Activated CD8-positive, alpha-beta T cell treated with anti-CD3 and anti-CD28 coated beads, Interleukin-2, amount 10 ng/mL, durations not matched to agents 7 days and 5 days (primary cell): ENCODE results near the gene KLHDC8A. TPM values are rescaled to one million over a fixed set of nuclear protein-coding genes. Genes with fewer than 3 reads are reported as not detected.
A peak's percentile ranks its signal among the peaks of the same experiment; 100 is the strongest.

Experiments
- ATAC-seq: fragments of 150-1000 bp; cut with Tn5 transposase; one replicate; pipeline ENCODE4 v1.10.0; 2021; ENCODE audit warnings: moderate library complexity
- CTCF ChIA-PET: fragments of 350-600 bp; sonication (Branson Sonifier 250); formaldehyde crosslinking; loops from one replicate; lab custom pipeline; 2021; ENCODE audit warnings: antibody characterized with exemption; lab: Charles Lee
- POLR2A ChIA-PET: fragments of 350-600 bp; sonication (Branson Sonifier 250); formaldehyde crosslinking; loops from one replicate; lab custom pipeline; 2021; ENCODE audit warnings: antibody characterized with exemption; lab: Charles Lee
- DNase-seq: peaks from one replicate; pipeline ENCODE4 v3.0.0-alpha.2; 2020
- H3K27ac Mint-ChIP-seq: one replicate; pipeline ENCODE4 v1.8.0; 2021; ENCODE audit warnings: mild to moderate bottlenecking, mixed read lengths
- H3K27me3 Mint-ChIP-seq: one replicate; pipeline ENCODE4 v1.8.0; 2021; ENCODE audit warnings: low read depth, mixed read lengths
- H3K36me3 Mint-ChIP-seq: one replicate; pipeline ENCODE4 v1.8.0; 2021; ENCODE audit warnings: low read depth, mixed read lengths
- H3K4me1 Mint-ChIP-seq: one replicate; pipeline ENCODE4 v1.8.0; 2021; ENCODE audit warnings: low read depth, mixed read lengths
- H3K4me3 Mint-ChIP-seq: one replicate; pipeline ENCODE4 v1.8.0; 2021; ENCODE audit warnings: mild to moderate bottlenecking, mixed read lengths
- H3K9me3 Mint-ChIP-seq: one replicate; pipeline ENCODE4 v1.8.0; 2022; ENCODE audit warnings: mixed read lengths; ENCODE audit not compliant: insufficient read depth
- total RNA-seq, 2 experiments: library from RNA; stranded (reverse); gene quantifications; one replicate each; pipeline ENCODE4 v1.2.3, GENCODE V29; 2021

The KLHDC8A gene
- total RNA-seq, 2 experiments from 2014 or later = not detected

DNA sequence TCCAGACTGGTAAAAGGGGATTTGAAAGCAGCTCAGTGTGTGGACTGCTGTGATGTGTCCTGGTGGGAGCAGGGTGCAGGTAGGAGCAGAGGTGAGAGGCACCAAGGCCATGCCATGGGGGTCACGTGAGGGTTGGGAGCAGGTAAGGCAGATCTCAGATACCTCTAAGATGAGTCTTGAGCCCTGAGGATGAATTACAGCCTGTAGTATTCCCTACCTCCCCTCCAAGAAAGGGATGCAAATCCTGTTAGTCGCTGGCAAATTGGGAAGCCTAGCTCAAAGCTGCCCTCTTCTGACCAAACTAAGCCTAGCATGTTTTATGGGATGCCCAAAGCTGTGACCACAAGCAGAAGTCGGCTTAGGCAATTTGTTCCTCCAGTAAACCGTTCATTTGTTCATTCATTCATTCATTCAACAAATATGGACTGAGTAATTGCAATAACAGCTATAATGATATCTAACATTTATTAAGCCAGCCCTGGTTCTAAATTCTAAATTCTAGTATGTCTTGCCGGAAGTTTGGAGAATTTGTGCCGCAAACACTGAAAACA is 31.3 kb downstream of the KLHDC8A start:
- H3K9me3 Mint-ChIP-seq = no peaks in the 10 kb centered on the region
- peaks cover 20% of the 10 kb centered on the region for H3K4me1 Mint-ChIP-seq
- POLR2A ChIA-PET = interaction anchor here (0.7 to 1.7 kb wide), 4 partner anchors 12 to 52 kb away, joined by 3 to 7 read pairs (median 4); no protein-coding TSS in a partner anchor
- H3K27ac Mint-ChIP-seq = no peak overlapping the region
- ATAC-seq (no peak), DNase-seq (peak; percentile 66)
- no peaks in the 10 kb centered on the region for H3K36me3 Mint-ChIP-seq
- H3K27me3 Mint-ChIP-seq = peaks cover 48% of the 10 kb centered on the region
- CTCF ChIA-PET = interaction anchor here (0.6 to 25.3 kb wide), 33 partner anchors 8 to 334 kb away, joined by 3 to 1266 read pairs (median 5); partner anchors contain the start of gene RBBP5
- no peak overlapping the region for H3K4me3 Mint-ChIP-seq

DNA sequence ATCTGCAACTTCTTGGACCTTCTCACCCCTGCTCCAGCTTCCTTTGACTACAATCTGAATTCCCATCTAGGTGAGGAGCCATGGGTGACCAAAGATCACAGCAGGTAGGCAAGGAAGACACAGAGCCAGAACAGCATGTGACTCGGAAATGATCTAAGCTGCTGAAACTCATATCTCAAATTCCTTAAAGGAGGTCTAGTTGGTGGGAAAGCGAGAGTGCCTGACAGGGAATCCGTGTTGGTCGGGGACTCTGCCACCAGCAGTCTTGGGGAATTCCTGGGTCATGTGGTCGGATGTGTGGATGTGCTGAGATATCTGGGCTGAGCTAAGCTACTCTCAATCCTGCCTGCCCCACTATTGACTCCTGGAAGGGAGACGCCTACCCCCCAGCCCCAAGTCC is 31.9 kb downstream of the KLHDC8A start:
- Mint-ChIP-seq H3K9me3 (no peaks in the 10 kb centered on the region), H3K4me3 (no peak overlapping the region), H3K4me1 (peaks cover 25% of the 10 kb centered on the region), H3K27me3 (peaks cover 49% of the 10 kb centered on the region), H3K36me3 (no peaks in the 10 kb centered on the region), H3K27ac (no peak overlapping the region)
- ATAC-seq = no peak
- ChIA-PET CTCF (interaction anchor here (0.6 to 25.3 kb wide), 28 partner anchors 8 to 314 kb away, joined by 3 to 1266 read pairs (median 6); partner anchors contain the start of gene RBBP5), POLR2A (interaction anchor here (0.7 to 1.7 kb wide), 4 partner anchors 11 to 51 kb away, joined by 3 to 7 read pairs (median 4); no protein-coding TSS in a partner anchor)
- no peak for DNase-seq

DNA sequence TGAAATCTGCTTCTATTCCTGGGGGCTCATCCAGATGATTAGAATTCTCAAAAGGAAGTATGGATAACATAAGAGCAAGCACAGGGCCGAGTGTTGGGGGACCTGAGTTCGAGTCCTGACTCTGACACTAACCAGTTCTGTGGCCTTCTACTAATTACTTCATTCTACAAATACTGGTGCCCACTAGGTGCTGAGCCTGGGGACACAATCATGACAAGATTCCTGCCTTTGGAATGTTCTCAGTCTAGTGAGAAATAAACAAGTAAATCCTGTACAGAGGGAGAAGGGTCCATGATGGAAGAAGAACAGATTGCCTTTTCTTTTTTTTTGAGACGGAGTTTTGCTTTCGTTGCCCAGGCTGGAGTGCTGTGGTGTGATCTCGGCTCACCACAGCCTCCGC is 32.9 kb downstream of the KLHDC8A start:
- H3K4me1 Mint-ChIP-seq = peaks cover 33% of the 10 kb centered on the region
- no peak overlapping the region for H3K4me3 Mint-ChIP-seq
- H3K9me3 Mint-ChIP-seq = no peaks in the 10 kb centered on the region
- ChIA-PET POLR2A (no interaction called here), CTCF (interaction anchor here (0.9 to 25.3 kb wide), 10 partner anchors 11 to 315 kb away, joined by 3 to 1266 read pairs (median 16); no protein-coding TSS in a partner anchor)
- no peaks in the 10 kb centered on the region for H3K36me3 Mint-ChIP-seq
- ATAC-seq = no peak
- no peak overlapping the region for H3K27ac Mint-ChIP-seq
- peaks cover 43% of the 10 kb centered on the region for H3K27me3 Mint-ChIP-seq
- no peak for DNase-seq

DNA sequence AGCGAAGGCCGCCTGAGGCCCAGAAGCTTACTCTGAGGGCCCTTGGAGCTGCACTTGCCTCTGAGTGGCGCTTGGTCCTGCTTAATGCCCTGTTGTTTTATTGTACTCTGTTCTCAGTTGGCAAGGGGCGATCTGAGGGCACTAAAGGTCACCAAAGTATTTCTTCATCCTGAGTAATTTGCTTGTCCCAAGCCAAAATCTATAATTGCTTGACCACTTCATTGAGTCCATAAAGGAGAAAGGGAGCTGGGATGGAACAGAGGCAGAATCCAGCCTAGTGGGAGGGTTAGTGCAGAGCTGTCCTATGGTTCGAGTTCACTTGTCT is 34.8 kb downstream of the KLHDC8A start:
- CTCF ChIA-PET = interaction anchor here (0.8 to 25.3 kb wide), 7 partner anchors 10 to 180 kb away, joined by 3 to 1266 read pairs (median 5); no protein-coding TSS in a partner anchor
- ATAC-seq (no peak), DNase-seq (no peak)
- Mint-ChIP-seq H3K27me3 (peaks cover 41% of the 10 kb centered on the region), H3K27ac (no peak overlapping the region), H3K9me3 (no peaks in the 10 kb centered on the region), H3K36me3 (no peaks in the 10 kb centered on the region), H3K4me1 (peaks cover 46% of the 10 kb centered on the region), H3K4me3 (peak overlapping the region; percentile 87)
- POLR2A ChIA-PET = interaction anchor here (1.0 to 5.1 kb wide), 3 partner anchors 34 to 48 kb away, joined by 3 to 34 read pairs (median 6); no protein-coding TSS in a partner anchor

DNA sequence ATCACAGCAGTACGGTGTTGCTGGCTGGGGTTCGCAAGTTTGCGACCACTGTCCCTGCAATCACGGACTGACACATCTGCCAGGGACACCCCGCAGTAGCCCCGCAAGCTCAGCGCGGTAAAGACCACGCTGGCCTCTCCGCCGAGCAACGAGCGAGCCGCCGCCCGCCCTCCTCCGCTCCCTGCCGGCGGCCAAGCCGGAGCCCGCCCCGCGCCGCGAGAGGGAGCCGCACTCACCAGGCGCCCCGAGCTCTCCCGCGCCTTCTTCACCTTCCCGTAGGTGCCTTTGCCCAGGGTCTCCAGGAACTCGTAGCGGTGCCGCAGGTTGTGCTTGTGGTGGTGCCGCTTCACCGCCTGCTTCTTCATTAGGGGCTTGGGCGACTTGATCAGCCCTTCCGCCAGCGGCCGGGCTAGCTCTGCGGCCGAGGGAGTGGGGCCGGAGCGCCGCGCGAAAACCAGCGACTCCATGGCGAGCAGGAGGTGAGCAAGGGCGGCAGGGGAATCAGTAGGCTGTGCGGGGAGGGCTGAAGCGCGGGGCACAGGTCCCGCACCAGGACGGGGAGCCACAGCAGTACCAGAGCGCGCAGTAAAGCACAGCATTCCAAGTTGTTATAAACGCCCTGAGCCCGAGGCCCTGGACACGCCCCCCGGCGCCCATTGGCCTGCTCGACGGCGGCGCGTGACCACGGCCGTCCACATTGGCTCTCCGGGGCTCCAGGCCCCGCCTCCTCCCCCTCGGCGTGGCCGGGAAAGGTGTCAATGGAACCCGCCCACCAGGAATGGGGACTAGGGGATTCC is 35.4 kb downstream of the KLHDC8A start, which contains the start of gene NUAK2:
NUAK2 (minus strand) TSS at position 584 of the 797 bp plus-strand sequence; CDS start at position 467, 117 bp downstream.
- DNase-seq = peak; percentile 69
- ChIA-PET CTCF (interaction anchor here (0.7 to 25.3 kb wide), 9 partner anchors 10 to 266 kb away, joined by 3 to 1266 read pairs (median 5); no protein-coding TSS in a partner anchor), POLR2A (interaction anchor here (0.8 to 5.1 kb wide), 6 partner anchors 32 to 198 kb away, joined by 3 to 34 read pairs (median 4); no protein-coding TSS in a partner anchor)
- no peaks in the 10 kb centered on the region for H3K9me3 Mint-ChIP-seq
- peak; percentile 79 for ATAC-seq
- H3K27ac Mint-ChIP-seq = peak within 1 kb of the TSS; percentile 56
- peak within 1 kb of the TSS; percentile 87 for H3K4me3 Mint-ChIP-seq
- no peaks in the 10 kb centered on the region for H3K36me3 Mint-ChIP-seq
- peaks cover 35% of the 10 kb centered on the region for H3K27me3 Mint-ChIP-seq
- H3K4me1 Mint-ChIP-seq = peaks cover 52% of the 10 kb centered on the region

DNA sequence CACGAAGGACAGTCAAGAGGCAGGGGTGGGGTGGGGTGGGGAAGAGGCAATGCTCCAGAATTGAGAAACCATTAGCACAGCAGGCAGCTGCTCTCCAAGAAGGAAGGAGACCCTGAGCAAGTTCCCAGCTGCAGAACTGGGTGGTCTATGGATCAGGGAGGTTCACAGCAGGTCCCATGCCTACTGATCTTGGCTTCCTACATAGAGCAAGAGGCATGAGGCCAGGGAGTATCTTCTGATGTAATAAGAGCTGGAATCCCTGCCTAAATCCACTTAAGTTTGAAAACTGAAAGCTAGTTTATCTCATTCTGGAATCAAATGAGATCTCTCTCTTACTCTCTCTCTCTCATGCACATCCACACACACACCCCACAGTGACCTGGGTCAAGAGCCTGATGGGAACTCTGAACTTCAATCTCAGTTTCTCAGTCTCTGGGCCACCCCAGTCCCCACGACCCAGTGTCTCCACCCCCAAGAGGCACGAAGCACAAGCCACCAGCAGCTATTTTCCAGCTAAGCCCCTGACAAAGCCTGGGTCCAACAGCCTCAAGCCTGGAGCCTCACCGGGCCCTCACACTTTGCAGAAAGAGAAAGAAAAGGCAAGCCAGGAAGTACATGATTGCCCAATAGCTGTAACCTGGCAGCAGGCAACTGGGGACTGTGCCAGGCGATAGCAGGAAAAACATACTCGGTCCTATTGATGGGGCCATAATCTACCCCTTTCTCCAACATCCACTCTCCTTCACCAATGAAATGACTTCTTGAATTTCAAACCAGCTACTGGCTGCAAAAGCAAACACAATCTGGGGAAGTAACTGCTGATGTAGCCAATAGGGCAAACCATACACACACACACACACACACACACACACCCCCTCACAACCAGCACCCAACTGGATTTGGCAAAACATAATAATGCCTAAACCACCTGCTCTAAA is 37.4 kb downstream of the KLHDC8A start:
- peak; percentile 31 for DNase-seq
- Mint-ChIP-seq H3K27ac (no peak overlapping the region), H3K4me3 (peak overlapping the region; percentile 87), H3K36me3 (no peaks in the 10 kb centered on the region), H3K27me3 (peaks cover 22% of the 10 kb centered on the region), H3K9me3 (no peaks in the 10 kb centered on the region), H3K4me1 (peaks cover 63% of the 10 kb centered on the region)
- ChIA-PET POLR2A (interaction anchor here (0.5 to 5.1 kb wide), 4 partner anchors 31 to 317 kb away, joined by 4 to 34 read pairs (median 6); no protein-coding TSS in a partner anchor), CTCF (interaction anchor here (0.7 to 25.3 kb wide), 8 partner anchors 9 to 258 kb away, joined by 3 to 1266 read pairs (median 6); no protein-coding TSS in a partner anchor)
- peak; percentile 17 for ATAC-seq

DNA sequence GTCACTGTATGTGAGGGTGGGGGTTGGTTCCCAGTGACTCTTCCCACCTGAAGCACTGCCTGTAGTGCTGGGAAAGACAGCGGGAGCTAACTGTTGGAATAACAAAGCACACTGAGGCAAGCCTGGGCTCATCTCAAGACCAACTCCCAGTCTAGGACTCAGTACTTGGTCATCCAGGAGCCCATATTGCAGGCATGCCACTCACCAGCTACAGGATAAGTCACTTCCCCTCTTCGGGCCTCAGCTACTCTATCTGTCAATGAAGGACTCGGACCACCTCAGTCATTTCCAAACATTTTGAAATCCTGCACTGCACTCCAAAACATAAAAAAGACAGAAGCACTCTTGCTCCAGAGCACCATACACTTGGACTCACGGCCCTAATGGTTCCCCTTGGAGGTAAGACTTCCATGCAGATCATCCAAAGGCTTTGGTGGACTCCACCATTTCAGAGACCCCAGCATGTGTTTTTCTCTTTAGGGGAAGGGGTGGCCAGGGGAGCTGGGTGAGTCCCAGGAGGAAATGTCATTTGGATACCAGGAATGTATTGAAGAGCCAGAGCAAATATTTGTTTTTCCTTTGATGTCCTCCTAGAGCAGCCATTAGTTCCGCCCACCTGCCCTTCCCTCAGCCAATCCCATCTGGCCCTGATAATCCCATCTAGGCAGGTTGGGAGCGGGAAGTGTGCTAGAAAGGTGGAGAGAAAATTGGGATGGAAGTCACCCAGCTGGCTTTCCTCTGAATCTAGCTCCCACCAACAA is 38.3 kb downstream of the KLHDC8A start:
- H3K27ac Mint-ChIP-seq = no peak overlapping the region
- no peak overlapping the region for H3K4me3 Mint-ChIP-seq
- no peaks in the 10 kb centered on the region for H3K36me3 Mint-ChIP-seq

DNA sequence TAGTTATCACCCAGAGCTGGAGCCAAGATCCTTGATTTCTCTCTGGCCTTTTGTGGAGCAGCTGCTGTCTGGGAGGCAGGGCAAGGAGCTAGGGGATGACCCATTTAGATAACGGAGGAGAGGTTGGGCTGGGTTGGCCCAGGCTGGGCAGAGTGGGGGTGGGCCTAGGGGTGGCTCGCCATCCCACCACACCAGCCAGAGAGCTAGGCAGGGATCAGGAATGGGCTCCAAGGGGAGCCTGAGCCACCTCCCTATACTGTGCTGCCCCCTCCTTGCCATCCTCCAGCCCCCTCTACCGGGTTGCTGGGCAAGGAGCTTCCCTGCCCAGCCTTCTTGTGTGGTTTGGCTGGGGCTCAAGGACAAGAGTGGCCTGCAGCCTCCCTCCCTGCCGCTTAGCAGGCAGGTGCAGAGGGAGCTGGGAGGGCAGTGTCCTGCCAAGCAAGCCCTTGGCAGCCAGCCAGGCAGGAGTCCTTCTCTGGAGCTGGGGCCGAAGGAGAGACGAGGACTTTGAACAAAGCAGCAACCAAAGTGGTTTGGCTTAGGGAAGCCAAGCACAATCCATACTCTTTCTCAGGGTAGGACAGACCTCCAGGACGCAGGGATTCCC is 39.3 kb downstream of the KLHDC8A start:
- POLR2A ChIA-PET = interaction anchor here (0.5 to 5.1 kb wide), 4 partner anchors 30 to 277 kb away, joined by 3 to 34 read pairs (median 4); no protein-coding TSS in a partner anchor
- no peaks in the 10 kb centered on the region for H3K36me3 Mint-ChIP-seq
- H3K9me3 Mint-ChIP-seq = no peaks in the 10 kb centered on the region
- DNase-seq (no peak), ATAC-seq (no peak)
- H3K27ac Mint-ChIP-seq = no peak overlapping the region
- CTCF ChIA-PET = interaction anchor here (0.8 to 25.3 kb wide), 5 partner anchors 8 to 88 kb away, joined by 3 to 1266 read pairs (median 6); no protein-coding TSS in a partner anchor
- H3K4me3 Mint-ChIP-seq = no peak overlapping the region
- H3K27me3 Mint-ChIP-seq = peaks cover 16% of the 10 kb centered on the region
- peaks cover 80% of the 10 kb centered on the region for H3K4me1 Mint-ChIP-seq

More for the DNA sequence above, 38.3 kb downstream of the KLHDC8A start:
- DNase-seq = no peak
- H3K4me1 Mint-ChIP-seq = peaks cover 71% of the 10 kb centered on the region
- peaks cover 16% of the 10 kb centered on the region for H3K27me3 Mint-ChIP-seq
- CTCF ChIA-PET = interaction anchor here (0.8 to 25.3 kb wide), 8 partner anchors 8 to 206 kb away, joined by 3 to 1266 read pairs (median 4); no protein-coding TSS in a partner anchor
- H3K9me3 Mint-ChIP-seq = no peaks in the 10 kb centered on the region
- no peak for ATAC-seq
- POLR2A ChIA-PET = interaction anchor here (0.5 to 5.1 kb wide), 5 partner anchors 31 to 276 kb away, joined by 3 to 34 read pairs (median 5); no protein-coding TSS in a partner anchor

DNA sequence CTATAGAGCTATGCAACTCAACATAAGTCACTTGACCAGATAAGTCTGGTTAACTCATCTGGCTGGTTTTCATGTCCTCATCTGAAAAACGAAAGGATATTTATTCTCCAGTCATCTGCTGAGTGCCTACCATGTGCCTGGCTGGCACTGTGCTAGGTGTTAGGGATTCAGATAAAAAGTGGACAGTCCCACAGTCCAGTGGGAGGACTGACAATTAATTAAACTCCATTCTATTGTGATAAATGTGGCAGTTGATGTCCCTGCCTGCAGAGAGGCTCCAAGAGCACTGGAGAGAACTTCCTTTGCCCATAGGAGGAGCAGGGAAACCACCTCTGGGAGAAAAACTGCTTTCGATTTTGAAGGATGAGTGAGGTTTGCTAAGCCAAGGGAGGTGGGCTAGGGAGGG is 40.6 kb downstream of the KLHDC8A start:
- Mint-ChIP-seq H3K27me3 (peaks cover 9% of the 10 kb centered on the region), H3K27ac (no peak overlapping the region), H3K36me3 (peaks cover 3% of the 10 kb centered on the region), H3K9me3 (no peaks in the 10 kb centered on the region), H3K4me1 (peaks cover 75% of the 10 kb centered on the region), H3K4me3 (no peak overlapping the region)
- ATAC-seq = no peak
- no peak for DNase-seq
- POLR2A ChIA-PET = no interaction called here
- CTCF ChIA-PET = interaction anchor here (1.5 to 25.3 kb wide), 4 partner anchors 9 to 32 kb away, joined by 3 to 1266 read pairs (median 15); no protein-coding TSS in a partner anchor
